Nasal cavity respiratory epithelium epithelial cell of viscerocranial mucosa (primary cell): ENCODE data around the gene LAMC3. TPM values are rescaled to one million over a fixed set of nuclear protein-coding genes. Genes with fewer than 3 reads are reported as not detected.

Experiments used
- total RNA-seq: library from RNA; depleted of rRNA; stranded (reverse); fragments of >200 nt; gene quantifications from 2 replicates; pipeline ENCODE4 v1.2.3, GENCODE V29; 2014

LAMC3 gene
- total RNA-seq, result not detected in 2 replicates

DNA sequence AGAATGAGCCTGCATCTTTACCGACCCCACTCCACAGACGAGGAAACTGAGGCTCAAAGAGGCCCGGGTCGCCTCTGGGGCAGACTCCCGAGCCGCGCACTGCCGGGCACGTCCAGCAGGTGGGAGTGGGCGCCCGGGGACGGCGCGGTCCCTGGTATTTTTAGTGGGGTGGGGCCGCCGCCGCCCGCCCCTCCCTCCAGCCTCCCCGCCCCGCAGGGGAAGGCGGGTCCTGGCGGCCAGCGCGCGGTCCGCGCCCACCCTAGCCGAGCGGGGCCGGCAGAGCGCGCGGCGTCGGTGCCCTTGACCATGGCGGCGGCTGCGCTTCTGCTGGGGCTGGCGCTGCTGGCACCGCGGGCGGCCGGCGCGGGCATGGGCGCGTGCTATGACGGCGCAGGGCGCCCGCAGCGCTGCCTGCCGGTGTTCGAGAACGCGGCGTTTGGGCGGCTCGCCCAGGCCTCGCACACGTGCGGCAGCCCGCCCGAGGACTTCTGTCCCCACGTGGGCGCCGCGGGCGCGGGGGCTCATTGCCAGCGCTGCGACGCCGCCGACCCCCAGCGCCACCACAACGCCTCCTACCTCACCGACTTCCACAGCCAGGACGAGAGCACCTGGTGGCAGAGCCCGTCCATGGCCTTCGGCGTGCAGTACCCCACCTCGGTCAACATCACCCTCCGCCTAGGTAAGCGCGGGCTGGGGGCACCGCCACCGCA is at the start of gene LAMC3:
TSS of gene LAMC3 (plus strand) at position 266 of the 710 bp plus-strand sequence. CDS start at position 307, 41 bp downstream.

DNA sequence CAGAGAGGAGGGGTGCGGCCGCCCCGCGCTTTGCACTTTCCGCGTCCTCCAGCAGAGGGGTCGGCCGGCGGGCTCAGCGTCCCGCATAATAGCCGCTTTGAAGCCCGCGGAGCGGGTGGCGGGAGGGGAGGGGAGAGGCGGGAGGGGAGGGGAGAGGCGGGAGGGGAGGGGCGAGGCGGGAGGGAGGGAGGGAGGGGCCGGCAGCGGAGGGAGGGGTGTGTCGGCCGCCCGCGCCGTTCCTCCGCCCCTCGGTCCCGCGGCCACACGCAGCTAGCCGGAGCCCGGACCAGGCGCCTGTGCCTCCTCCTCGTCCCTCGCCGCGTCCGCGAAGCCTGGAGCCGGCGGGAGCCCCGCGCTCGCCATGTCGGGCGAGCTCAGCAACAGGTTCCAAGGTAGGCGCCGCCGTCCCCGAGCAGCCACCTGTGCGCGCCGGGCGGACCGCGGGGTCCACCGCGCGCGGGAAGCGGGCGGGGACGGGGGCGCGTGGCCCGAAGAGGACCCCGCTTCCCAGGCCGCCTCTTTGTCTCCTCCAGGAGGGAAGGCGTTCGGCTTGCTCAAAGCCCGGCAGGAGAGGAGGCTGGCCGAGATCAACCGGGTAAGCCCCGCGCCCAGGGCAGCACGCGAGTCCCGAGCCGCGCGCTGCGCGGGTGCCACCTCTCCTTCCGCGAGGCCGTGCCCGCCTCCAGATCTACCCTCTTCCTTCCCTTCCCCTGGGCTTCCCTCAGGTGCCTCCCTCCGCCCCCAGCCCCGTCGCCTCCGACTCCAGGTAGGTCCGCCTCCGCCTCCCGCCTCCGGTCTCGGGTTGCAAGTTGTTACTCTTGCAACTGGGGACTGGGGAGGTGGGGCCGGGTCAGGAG is 87.5 kb downstream of the LAMC3 start, which contains the start of gene AIF1L:
TSS of gene AIF1L (plus strand) at position 263 of the 857 bp plus-strand sequence. CDS start at position 362, 99 bp downstream.

DNA sequence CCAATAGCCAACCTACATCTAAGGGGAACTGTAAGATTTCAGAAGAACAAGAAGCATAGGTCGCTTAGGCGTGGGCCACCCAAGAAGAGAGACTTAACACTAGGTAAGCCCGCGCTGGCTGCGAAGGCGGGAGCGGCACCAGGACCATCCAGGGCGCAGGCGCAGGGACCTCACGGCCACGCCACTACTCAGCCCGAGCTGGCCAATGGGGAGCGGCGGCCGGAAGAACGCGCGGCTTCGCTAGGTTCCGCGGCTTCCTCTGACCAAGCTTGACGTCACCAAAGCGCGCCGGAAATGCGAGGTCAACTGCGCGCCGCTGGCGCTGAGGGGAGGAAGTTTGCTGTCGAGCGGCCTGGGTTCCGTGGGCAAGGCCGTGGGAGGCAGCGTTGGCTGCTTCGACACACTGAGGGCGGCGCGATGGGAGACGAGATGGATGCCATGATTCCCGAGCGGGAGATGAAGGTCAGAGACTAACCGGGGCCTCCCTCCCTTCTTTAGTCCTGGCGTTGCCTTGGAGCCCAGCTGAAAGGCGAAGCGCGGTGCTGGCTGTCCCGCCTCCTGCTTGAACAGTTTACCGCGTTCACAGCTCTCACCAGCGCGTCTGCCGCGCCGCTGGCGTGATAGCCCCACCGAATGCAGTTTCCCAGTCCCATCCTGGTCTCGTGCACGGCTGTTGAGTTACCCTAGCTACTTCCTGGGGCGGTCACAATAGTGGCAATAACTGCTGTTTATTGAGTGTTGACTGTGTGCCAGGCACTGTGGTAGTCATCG is 116.5 kb downstream of the LAMC3 start, which contains the start of gene NUP214:
TSS of gene NUP214 (plus strand) at position 299 of the 771 bp plus-strand sequence. CDS start at position 418, 119 bp downstream.

Other genes with a start within 250 kb of the LAMC3 start
- 23.2 and 60.7 TPM in 2 replicates for gene ABL1, start 173.9 kb upstream of the LAMC3 start, total RNA-seq
- gene QRFP, start 112.4 kb upstream of the LAMC3 start, total RNA-seq, result not detected in 2 replicates
- under 0.01 and 0.14 TPM in 2 replicates for gene FIBCD1, start 69.9 kb upstream of the LAMC3 start, total RNA-seq
- 0.36 and 12.3 TPM in 2 replicates for gene AIF1L, start 87.4 kb downstream of the LAMC3 start, total RNA-seq
- 13.7 and 22.4 TPM in 2 replicates for gene NUP214, start 116.4 kb downstream of the LAMC3 start, total RNA-seq